Measurements from ENCODE around the gene CTXND1. TPM values are rescaled to one million over a fixed set of nuclear protein-coding genes. Genes with fewer than 3 reads are reported as not detected.
A peak's percentile ranks its signal among the peaks of the same experiment; 100 is the strongest.

The CTXND1 gene
- total and polyA plus RNA-seq, 2 donors (not counting 1 experiment from before 2014, with no cell fraction given): under 0.01 to 0.01 TPM

GRCh38 chr15:80228959-80229610, 22.9 kb downstream of the CTXND1 start:
- Histone ChIP-seq H3K27ac (ENCODE audit: insufficient read depth, low read length) (no peak overlapping the region), H3K4me1 (ENCODE audit: control insufficient read depth, extremely low read depth, insufficient read depth, low read length) (no peaks in the 10 kb centered on the region), H3K9me3 (ENCODE audit: control insufficient read depth, insufficient read depth, low read depth, low read length) (no peaks in the 10 kb centered on the region), H3K4me3 (replicated peaks in 1 of 4; ENCODE audit: control extremely low read depth in 1 of 4, insufficient read depth in 1 of 4, low read depth in 3 of 4, low read length in 4 of 4) (no peak overlapping the region), H4K20me1 (ENCODE audit: control insufficient read depth, extremely low read depth, insufficient read depth, low read length) (no peaks in the 10 kb centered on the region), H3K9ac (ENCODE audit: insufficient read depth, low read length) (no peak overlapping the region), H3K36me3 (ENCODE audit: control insufficient read depth, insufficient read depth, low read length) (no peaks in the 10 kb centered on the region), H2AFZ (ENCODE audit: low read length) (no peak overlapping the region), H3K4me2 (ENCODE audit: extremely low read depth, insufficient read depth, low read length) (no peak overlapping the region), H3K27me3 (ENCODE audit: control insufficient read depth, insufficient read depth, low read length) (no peaks in the 10 kb centered on the region), H3K79me2 (ENCODE audit: control insufficient read depth, insufficient read depth, low read length) (no peaks in the 10 kb centered on the region)
- TF ChIP-seq CTCF (conservative IDR thresholded peaks at IDR 0.05 in 1 of 2, IDR thresholded peaks at IDR 0.05 in 1 of 2; ENCODE audit: low read depth in 1 of 2, low read length in 2 of 2): no peak
- TF ChIP-seq EZH2 (IDR thresholded peaks at IDR 0.05; ENCODE audit: low read length, missing control alignments): no peak
- peak; percentile 39 to 69 for DNase-seq (ENCODE audit: low read depth in 2 of 2)

GRCh38 chr15:80219955-80220354, 32.1 kb downstream of the CTXND1 start:
- Histone ChIP-seq H3K4me2 (ENCODE audit: extremely low read depth, insufficient read depth, low read length) (no peak overlapping the region), H3K27me3 (ENCODE audit: control insufficient read depth, insufficient read depth, low read length) (no peaks in the 10 kb centered on the region), H2AFZ (ENCODE audit: low read length) (no peak overlapping the region), H3K36me3 (ENCODE audit: control insufficient read depth, insufficient read depth, low read length) (no peaks in the 10 kb centered on the region), H3K4me3 (replicated peaks in 1 of 4; ENCODE audit: control extremely low read depth in 1 of 4, insufficient read depth in 1 of 4, low read depth in 3 of 4, low read length in 4 of 4) (no peak overlapping the region), H3K9ac (ENCODE audit: insufficient read depth, low read length) (no peak overlapping the region), H4K20me1 (ENCODE audit: control insufficient read depth, extremely low read depth, insufficient read depth, low read length) (no peaks in the 10 kb centered on the region), H3K9me3 (ENCODE audit: control insufficient read depth, insufficient read depth, low read depth, low read length) (no peaks in the 10 kb centered on the region), H3K4me1 (ENCODE audit: control insufficient read depth, extremely low read depth, insufficient read depth, low read length) (no peaks in the 10 kb centered on the region), H3K79me2 (ENCODE audit: control insufficient read depth, insufficient read depth, low read length) (no peaks in the 10 kb centered on the region), H3K27ac (ENCODE audit: insufficient read depth, low read length) (no peak overlapping the region)
- TF ChIP-seq EZH2 (IDR thresholded peaks at IDR 0.05; ENCODE audit: low read length, missing control alignments): no peak
- no peak for TF ChIP-seq CTCF (conservative IDR thresholded peaks at IDR 0.05 in 1 of 2, IDR thresholded peaks at IDR 0.05 in 1 of 2; ENCODE audit: low read depth in 1 of 2, low read length in 2 of 2)
- no peak for DNase-seq (ENCODE audit: low read depth in 2 of 2)

- Histone ChIP-seq H3K4me2 (ENCODE audit: extremely low read depth, insufficient read depth, low read length) (no peak overlapping the region), H4K20me1 (ENCODE audit: control insufficient read depth, extremely low read depth, insufficient read depth, low read length) (no peaks in the 10 kb centered on the region), H3K27ac (ENCODE audit: insufficient read depth, low read length) (no peak overlapping the region), H3K79me2 (ENCODE audit: control insufficient read depth, insufficient read depth, low read length) (no peaks in the 10 kb centered on the region), H3K9me3 (ENCODE audit: control insufficient read depth, insufficient read depth, low read depth, low read length) (no peaks in the 10 kb centered on the region), H2AFZ (ENCODE audit: low read length) (no peak overlapping the region), H3K36me3 (ENCODE audit: control insufficient read depth, insufficient read depth, low read length) (no peaks in the 10 kb centered on the region), H3K4me1 (ENCODE audit: control insufficient read depth, extremely low read depth, insufficient read depth, low read length) (no peaks in the 10 kb centered on the region), H3K9ac (ENCODE audit: insufficient read depth, low read length) (no peak overlapping the region), H3K27me3 (ENCODE audit: control insufficient read depth, insufficient read depth, low read length) (no peaks in the 10 kb centered on the region), H3K4me3 (replicated peaks in 1 of 4; ENCODE audit: control extremely low read depth in 1 of 4, insufficient read depth in 1 of 4, low read depth in 3 of 4, low read length in 4 of 4) (no peak overlapping the region)
- TF ChIP-seq EZH2 (IDR thresholded peaks at IDR 0.05; ENCODE audit: low read length, missing control alignments) (no peak), CTCF (conservative IDR thresholded peaks at IDR 0.05 in 1 of 2, IDR thresholded peaks at IDR 0.05 in 1 of 2; ENCODE audit: low read depth in 1 of 2, low read length in 2 of 2) (no peak)
- DNase-seq (ENCODE audit: low read depth in 2 of 2): no peak
Observed at GRCh38 chr15:80217327-80217900, 34.6 kb downstream of the CTXND1 start.

Measured in fibroblast of lung (primary cell).